NCI-H526 (cell line): Measurements from ENCODE around the gene DIS3L2.
"Not testable (repeated sequence)": the region's sequence is repeated elsewhere in the genome, so short reads cannot be mapped to it uniquely, and the experiment has no call there.

Experiments used
- DNase-seq, 2 experiments: peaks; one replicate each; lab custom pipeline; 2025; lab: John Stamatoyannopoulos, UW

Gene DIS3L2

GRCh38 chr2:232370007-232370406 lies 408.5 kb downstream of the DIS3L2 start:
- DNase-seq = not testable (repeated sequence)

DNA sequence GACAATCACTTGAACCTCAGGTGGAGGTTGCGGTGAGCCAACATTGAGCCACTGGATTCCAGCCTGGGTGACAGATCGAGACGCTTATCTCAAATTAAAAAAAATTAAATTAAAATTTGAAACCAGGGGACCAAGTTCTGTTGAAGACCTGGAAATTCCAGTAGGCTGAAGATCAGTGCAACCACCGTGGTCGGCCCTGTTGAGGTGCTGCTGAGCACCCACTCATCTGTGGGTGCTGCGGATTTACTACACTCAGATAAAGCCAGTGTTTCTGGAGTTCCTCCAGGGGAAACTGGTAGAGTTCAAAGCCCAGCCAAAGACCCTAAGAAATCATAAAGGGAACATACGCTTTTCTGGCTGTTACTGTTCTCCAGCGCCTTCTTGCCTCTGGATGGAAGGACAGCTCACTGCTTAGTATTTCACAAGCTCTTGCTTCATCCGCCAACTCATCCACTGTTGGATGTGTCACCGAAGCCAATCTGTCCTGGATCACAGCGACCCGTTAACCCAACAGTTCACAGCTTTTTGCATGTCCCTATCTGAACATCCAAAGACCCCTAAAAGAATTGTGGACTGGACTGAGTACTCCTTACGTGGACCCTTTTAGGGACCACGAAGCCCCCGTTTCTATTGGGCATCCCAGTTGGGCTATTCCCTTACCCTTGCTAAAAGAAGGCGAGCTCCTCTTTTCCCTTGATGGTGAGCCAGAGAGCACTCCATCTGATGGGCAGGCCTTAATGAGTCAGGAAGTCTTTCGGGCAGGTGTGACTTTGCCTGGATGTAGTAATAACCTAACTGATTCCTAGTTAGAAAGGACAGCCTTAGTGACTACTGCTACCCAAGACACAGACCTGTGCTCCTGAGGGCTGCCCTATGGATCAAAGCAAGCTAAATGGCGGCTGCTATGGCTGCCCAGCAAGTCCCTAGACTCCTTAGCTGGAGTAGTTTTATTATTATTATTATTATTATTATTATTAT lies 411.0 kb downstream of the DIS3L2 start:
- DNase-seq = no peak

DNA sequence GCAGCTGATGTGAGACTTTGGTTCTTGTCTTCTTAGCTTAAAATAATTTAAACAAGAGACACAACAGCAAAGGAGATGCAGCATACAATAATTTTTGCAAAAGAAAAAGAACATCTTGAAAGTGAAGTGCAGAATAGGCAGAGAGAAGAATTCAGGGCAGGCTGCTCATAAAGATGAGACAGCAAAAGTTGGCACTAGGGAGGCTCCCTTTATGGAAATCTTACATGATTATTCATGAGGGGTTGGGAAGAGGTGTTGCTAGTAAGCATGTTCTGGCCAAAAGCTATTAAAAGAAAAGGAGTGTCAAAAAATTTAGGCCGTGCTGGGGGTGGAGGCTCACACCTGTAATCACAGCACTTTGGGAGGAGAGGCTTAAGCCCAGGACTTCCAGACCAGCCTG lies 412.8 kb downstream of the DIS3L2 start:
- DNase-seq = peak in 1 of 2 experiments; percentile 17

DNA sequence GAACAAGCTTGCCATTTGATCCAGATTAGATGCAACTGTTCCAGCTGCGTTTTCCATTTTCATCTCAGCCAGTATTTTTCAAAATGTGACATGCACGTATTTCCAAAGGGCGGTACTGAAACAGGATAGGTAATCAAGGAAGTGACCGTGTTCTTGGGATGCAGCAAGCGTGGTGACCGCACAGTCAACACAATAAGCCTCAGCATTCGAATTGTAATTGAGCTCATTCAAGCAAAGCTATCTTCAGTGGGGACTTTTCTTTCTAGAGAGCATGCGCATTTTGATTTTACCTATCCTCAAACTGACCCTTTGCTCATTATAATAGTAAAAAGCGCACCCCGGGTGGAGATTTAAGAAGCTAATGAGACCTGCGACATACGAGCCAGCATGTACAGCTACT lies 413.7 kb downstream of the DIS3L2 start:
- DNase-seq = no peak

DNA sequence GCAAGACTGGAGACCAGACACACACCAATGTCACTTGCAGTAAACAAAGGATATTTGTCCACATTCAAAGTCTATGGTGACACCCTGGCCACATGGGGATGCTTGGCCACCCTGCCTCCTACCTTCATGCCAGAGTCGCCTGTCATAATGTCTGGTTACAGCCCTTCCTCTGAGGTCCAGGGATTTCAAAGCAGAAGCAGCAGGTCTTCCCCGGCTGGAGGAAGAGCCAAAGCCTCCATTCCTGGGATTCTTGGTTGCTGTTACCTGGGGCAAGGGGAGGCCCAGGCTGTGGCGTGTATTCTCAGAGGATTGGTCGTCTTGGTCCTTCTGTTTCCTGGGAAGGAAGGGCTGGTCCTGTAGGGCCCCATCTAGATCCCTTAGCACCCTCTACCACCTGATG lies 414.7 kb downstream of the DIS3L2 start:
- DNase-seq = no peak

DNA sequence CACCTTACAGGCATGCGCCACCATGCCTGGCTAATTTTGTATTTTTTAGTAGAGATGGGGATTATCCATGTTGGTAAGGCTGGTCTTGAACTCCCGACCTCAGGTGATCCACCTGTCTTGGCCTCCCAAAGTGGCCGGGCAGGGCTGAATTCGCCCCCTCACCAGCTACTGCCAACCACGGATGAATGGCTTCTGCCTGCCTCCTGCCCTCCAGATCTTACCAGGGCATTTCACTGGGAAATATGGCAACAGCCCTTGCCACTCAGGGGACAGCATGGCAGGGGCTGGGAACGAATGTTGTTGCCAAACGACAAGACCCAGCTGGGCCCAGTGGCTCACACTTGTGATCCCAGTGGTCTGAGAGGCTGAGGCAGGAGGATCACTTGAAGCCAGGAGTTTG lies 415.2 kb downstream of the DIS3L2 start:
- DNase-seq = no peak

GRCh38 chr2:232377319-232377718 lies 415.8 kb downstream of the DIS3L2 start:
- DNase-seq = no peak

GRCh38 chr2:232377841-232378734 lies 416.6 kb downstream of the DIS3L2 start:
- DNase-seq = no peak

- not testable (repeated sequence) for DNase-seq
Measured at GRCh38 chr2:232378735-232379151, 417.2 kb downstream of the DIS3L2 start, which contains the start of gene ALPP. Gene ALPP (plus strand): TSS chr2:232378751. CDS start chr2:232378803, 52 bp downstream.

DNA sequence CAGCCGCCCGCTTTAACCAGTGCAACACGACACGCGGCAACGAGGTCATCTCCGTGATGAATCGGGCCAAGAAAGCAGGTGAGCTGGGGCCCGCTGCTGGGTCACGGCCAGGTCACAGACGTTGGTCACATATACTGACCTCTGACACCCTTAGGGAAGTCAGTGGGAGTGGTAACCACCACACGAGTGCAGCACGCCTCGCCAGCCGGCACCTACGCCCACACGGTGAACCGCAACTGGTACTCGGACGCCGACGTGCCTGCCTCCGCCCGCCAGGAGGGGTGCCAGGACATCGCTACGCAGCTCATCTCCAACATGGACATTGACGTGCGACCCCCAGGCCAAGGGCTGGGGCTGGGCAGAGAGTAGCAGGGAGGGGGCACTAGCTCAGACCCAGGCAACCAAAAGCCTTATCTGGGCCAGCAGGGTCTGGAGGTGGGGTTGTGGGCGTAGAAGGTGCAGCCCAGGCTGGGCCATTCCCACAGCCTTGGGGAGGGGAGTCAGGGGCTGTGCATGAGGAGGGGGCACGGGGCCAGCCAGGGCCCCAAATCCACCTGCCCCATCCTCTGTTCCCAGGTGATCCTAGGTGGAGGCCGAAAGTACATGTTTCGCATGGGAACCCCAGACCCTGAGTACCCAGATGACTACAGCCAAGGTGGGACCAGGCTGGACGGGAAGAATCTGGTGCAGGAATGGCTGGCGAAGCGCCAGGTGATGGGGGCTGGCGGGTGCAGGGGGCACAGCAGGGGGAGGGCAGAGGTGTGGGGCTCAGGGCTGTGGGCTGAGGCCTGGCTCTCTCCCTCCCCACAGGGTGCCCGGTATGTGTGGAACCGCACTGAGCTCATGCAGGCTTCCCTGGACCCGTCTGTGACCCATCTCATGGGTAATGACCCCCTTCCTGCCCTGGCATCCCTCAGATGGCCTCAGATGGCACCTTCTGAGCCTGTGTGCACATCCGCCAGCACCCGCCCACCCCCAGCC lies 418.4 kb downstream of the DIS3L2 start:
- DNase-seq = not testable (repeated sequence)

GRCh38 chr2:232381204-232382031 lies 419.9 kb downstream of the DIS3L2 start:
- peak in 1 of 2 experiments; percentile 22 for DNase-seq

- no peak for DNase-seq
Measured at GRCh38 chr2:232382331-232383225, 421.1 kb downstream of the DIS3L2 start.

GRCh38 chr2:232384466-232384865 lies 423.0 kb downstream of the DIS3L2 start:
- no peak for DNase-seq

- not testable (repeated sequence) for DNase-seq
Measured at GRCh38 chr2:232385058-232385457, 423.5 kb downstream of the DIS3L2 start.

- DNase-seq = no peak
Measured at GRCh38 chr2:232385660-232386489, 424.4 kb downstream of the DIS3L2 start.

GRCh38 chr2:232386490-232386739 lies 424.9 kb downstream of the DIS3L2 start:
- DNase-seq = no peak
